SKM-1 (cell line): Measurements from ENCODE around the gene PAFAH2.
A peak's percentile ranks its signal among the peaks of the same experiment; 100 is the strongest.

ENCODE experiments used
- DNase-seq: peaks from one replicate; lab custom pipeline; 2025; ENCODE audit not compliant: unreplicated experiment; lab: John Stamatoyannopoulos, UW

PAFAH2 gene

DNA sequence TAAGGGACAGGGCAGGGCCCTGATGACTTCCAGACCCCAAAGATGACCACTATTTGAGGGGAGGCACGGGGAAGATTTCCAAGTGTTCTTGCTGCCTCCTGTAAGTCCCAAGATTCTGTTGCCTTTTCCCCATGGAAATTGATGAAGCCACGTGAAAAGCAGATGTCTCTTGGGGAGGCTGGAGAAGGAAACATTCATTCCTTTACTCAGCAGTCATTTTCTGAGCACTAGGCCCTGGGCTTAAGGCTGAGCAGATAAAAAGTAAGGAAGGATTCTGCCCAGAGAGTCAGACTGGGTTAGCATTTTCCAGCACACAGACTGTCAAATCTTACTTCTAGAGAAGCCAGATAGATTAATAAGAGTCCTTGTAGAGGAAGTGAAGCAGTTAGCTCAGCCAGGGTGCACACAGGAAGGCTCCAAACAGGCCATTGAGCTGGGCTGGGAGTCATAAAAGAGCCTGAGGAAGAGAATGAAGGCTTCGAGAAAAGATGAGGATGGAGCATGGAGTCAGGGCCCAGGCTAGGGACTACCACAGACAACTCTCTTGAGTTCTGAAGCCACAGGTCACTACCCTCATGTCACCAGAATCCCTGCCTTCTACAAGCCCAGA lies 33.9 kb upstream of the PAFAH2 start:
- no peak for DNase-seq

DNA sequence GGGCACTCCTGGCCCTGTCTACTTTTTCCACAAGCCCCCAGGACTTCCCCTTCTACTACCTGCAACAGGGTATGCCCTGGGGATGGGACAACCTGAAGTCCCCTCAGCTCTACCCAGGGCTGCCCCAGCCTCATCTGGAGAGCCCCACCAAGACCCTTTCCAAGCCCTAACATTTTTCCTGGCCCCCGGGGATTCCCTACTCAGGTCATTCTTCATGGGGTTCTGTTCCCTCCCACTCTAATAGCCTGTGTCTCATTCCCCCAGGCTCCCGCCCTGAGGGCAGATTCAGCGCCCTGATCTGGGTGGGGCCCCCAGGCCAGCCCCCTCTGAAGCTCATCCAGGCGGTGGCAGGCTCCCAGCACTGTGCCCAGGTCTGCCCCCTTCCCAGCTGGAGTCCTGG lies 33.3 kb upstream of the PAFAH2 start:
- DNase-seq = no peak

DNA sequence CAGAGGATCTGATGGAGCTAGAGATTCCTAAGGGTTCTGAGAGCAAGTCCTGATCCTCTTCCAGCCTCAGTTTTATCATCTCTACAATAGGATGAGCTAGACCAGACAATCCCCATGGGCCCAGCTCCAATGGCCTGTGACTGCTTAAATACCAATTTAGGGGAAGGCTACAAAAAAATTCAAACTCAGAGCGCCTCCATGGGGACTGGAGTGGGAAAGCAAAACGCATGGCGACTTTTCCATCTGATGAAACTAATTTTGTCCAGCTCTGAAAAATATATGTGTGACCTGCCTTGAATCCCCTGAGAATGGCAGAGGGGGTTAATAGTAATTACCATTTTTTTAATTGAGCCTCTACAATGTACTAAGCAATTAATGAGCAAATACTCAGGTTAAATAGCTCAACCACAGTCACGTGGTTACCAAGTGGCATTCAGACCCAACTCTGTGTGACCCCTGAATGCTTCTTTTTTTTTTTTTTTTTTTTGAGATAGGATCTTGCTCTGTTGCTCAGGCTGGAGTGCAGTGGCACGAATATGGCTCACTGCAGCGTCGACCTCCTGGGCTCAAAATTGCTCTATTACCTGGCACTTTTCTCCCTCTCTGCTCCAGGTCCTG lies 32.1 kb upstream of the PAFAH2 start:
- no peak for DNase-seq

DNA sequence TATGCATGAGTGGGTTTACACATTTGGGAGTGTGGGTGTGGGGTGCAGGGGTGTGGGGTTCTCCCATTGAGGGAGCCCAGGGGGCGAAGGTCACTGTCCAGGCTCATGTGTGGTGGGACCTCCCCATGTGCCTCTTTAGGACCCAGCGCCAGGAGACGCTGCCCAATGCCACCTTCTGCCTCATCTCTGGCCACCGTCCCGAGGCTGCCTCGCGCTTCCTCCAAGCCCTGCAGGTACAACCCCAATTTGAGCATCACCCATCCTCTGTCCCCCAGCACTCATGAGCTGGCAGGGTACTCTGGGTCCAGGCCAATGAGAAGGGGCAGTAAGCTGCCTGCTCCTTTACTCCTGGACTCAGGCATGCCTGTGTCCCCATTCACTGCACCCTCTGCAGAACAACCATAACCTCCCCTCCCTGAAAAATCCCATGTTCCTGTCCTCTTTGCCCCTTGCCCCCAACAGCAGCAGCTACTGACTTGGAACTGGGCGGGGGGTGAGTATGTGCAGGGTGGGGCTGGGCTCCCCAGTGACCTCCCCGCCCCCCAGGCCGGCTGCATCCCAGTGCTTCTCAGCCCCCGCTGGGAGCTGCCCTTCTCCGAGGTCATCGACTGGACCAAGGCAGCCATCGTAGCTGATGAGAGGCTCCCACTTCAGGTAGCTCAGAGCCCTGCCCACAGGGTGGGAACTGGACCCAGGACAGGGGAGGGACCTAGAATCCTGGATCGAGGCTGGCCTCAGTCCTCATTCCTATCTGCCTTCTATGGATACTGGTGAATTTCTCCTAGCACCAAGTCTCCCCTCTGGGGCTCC lies 31.4 kb upstream of the PAFAH2 start:
- no peak for DNase-seq

DNA sequence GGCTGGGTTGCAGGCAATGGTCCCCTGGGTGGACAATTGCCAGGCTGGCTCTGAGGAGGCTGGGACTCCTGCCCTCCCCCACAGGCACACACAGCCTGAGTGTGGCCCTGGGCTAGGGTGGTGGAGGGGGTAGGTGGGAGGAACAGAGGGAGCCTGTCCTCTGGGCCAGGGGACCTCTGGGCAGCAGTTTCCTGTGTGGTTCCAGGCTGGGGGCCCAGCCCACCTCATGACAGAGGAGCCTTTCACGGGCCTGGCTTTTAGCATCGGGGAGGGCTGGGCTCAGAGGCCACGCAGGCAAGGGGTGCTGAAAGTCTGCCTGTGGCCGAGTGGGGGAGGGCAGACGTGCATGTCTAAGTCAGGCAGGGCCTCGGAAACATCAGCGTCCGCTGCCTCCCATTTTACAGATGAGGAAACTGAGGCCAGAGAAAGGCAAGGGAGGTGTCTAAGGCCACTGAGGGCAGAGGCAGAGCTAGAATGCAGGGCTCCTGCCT lies 30.7 kb upstream of the PAFAH2 start:
- no peak for DNase-seq

DNA sequence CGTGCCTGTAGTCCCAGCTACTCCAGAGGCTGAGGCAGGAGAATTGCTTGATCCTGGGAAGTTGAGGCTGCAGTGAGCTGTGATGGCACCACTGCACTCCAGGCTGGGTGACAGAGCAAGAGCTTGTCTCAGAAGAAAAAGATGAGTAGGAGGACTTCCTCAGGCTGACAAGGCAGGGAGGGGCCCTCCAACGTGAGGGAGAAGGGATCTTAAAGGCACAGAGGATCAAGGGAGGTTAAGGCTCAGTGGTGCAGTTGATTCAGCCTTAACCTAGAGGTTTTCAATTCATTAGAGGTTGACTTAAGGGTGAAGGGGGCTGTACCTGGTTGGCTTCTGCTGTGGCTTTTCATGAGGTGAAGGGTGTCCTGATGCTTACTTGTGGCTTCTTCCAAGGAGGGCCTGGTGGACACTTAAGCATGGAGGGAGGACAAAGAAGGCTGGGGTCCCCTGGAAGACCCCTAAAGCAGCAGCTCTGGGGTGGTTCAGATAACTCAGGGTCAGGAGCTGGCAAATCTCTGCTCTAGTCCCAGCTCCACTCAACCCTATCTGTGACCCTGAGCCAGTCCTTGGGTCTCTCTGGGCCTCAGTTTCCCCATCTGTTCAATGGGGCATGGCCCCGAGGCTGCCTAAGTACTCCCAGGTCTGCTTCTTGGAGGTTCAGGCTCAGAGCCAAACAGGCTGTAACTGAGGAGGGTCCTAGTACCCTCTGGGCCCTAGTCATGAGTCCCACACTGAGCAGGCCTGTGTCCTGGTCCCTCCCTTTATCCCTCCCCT lies 30.0 kb upstream of the PAFAH2 start:
- no peak for DNase-seq

DNA sequence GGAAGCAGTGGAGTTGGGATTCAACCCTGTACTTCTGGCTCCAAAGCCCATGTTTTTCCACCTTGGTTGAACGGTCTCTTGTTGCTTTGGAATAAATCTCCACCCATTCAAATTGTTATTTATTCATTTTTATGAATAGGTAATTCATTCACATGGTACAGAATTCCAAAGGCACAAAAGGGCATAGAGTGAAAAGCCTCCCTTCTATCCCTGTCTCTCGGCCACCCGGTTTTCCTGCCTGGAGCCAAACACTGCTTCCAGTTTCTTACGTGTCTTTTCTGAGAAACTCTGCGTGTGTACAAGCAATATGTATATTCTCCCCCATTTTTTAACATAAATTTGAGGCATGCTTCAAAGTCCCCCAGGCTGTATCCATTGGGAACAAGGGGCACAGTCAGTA lies 27.7 kb upstream of the PAFAH2 start:
- DNase-seq = no peak

DNA sequence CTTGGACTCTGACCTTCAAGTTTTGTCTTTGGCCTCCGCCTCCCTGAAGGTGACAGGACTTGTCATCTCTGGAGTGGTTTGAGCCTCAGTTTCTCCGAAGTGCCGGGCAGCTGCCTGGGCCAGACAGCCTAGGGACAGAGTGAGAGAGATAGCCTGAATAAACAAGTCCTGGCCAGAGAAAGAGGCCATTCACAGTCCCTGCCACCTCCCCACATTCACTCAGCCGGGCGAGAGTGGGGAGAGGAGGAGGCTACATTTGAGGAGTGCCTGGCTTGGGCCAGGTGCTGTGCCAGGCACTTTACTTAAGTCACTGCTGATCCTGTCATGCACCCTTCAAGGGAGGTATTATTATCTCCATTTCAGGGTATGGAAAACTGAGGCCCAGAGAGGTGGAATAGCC lies 27.2 kb upstream of the PAFAH2 start:
- no peak for DNase-seq

DNA sequence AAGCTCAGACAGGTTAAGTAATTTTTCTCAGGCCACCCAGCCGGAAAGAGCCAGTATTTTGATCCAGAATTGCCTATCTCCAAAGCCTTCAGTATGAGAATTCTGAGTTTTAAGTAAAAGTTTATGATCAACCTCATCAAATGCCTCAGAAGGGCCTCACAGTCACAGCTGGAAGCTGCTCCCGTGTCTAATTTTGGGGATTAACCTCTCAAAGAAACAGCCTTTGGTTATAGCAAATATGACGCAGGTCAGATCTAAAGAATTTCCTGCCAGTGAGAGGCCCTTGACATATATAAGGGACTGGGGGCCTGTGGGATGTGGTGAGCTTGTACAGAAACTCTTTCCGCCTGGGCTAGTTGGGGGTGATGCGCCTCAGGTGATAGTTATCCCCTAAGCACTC lies 26.0 kb upstream of the PAFAH2 start:
- DNase-seq = no peak

DNA sequence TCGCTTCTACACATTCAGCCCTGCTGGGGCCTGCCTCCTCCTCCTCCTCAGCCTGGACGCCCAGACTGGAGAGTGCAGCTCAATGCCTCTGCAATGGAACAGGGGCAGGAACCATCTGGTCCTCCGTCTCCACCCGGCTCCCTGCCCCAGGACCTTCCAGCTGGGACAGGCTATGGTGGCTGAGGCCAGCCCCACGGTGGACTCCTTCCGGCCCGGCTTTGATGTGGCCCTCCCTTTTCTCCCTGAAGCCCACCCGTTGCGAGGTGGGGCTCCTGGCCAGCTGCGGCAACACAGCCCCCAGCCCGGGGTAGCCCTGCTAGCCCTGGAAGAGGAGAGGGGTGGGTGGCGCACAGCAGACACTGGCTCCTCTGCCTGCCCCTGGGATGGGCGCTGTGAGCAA lies 25.1 kb upstream of the PAFAH2 start:
- DNase-seq = no peak

DNA sequence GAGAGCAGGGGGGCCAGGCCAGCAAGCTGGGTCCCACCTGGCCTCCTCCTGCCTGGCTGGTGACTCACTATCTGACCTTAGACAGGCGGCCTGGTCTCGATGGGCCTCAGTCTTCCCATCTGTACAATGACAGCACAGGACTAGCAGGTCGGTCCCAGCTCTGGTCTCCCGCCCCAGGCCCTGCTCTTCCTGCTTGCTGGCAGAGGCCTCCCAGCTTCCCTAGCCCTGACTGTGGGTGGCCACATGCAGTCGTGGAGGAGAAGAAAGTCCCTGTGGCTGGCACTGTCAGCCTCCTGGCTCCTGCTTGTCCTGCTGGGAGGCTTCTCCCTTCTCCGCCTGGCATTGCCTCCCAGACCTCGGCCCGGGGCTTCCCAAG lies 24.5 kb upstream of the PAFAH2 start:
- no peak for DNase-seq

DNA sequence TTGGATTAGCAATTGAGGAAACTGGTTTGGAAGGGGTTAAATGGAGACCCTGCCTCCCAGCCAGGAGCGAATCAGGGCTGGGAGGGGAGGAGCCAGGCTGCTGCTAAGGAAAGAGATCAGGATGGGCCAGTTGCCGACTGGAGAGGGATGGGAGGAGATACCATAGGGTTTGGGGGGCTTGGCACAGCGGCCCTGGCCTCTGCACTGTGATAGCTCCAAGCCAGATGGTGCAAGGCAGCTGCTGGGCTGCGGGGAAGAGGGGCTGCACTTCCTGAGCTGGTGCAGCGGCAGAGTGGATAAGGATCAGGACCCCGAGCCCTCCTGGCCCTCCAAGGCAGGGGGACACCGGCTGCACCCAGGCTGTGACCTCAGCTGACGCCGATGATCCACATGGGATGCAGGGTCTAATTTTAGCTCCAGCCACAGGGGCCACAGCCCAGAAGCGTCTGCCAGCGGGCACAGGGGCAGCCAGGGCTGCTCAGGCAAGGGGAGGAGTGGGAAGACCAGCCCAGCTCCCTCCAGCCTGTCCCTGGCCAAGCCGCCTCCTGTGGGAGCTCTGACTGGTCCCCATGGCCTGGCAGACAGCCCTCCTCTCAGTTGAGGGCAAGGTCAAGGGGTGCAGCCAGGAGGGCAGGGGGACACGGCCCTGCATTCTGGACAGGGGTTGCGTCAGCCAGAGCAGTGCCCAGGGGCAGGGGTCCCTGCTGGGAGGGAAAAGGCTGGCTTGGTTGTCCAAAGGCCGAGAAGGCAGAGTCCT lies 24.0 kb upstream of the PAFAH2 start, which contains the start of gene EXTL1:
Gene EXTL1 (plus strand): TSS at position 129 of the 757 bp plus-strand sequence. CDS start 872 bp downstream, outside the sequence.
- DNase-seq = no peak

DNA sequence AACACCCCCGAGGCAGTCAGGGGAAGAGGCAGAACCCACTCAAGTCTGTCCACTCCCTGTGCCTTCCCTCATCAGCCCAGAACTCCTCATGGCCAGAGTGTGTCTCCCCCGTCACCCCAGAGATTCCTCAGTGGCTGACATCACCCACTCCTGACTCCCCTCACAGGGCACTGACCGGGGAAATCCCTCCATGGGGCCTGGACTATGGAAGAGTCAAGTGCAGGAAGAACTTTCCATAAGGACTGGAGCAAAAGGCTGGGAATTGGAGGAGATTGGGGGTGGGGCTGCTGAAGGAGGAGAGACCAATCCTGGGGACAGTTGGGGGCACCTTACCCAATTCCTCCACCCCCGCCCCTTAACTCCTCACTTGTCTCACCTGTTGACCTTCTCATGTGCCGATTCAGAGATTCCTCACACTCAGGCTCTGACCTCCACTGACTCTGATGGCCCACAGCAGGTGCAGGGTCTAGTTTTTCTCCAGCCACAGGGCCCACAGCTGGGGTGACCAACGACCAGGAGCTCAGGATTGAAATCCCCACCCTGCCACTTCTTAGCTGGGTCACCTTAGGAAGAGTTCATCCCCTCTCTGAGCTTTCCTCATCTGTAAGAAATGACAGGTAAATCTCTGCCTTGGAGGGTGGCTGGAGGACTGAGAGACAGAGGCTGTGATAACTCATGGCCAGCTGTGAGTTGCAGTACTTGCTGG lies 23.2 kb upstream of the PAFAH2 start:
- no peak for DNase-seq

DNA sequence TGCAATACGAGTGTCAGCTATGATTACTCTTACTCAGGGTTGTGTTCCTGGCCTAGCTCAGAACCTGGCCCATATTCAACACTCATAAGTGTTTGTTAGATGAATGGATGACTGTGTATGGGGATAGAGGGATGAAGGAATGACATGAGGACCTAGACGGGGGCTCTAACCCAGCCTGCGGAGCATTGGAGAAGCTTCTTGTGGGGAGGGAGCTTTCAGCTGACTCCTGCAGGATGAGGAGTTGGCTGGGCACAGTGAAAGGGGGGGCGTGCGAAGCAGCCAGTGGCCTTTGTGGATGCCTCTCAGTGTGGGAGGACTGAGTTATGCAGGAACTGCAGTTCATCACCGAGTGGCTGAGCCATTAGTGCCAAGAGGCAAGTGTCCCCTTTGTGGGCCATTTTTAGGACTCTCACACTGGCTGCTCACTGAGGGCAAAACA lies 22.5 kb upstream of the PAFAH2 start:
- no peak for DNase-seq

DNA sequence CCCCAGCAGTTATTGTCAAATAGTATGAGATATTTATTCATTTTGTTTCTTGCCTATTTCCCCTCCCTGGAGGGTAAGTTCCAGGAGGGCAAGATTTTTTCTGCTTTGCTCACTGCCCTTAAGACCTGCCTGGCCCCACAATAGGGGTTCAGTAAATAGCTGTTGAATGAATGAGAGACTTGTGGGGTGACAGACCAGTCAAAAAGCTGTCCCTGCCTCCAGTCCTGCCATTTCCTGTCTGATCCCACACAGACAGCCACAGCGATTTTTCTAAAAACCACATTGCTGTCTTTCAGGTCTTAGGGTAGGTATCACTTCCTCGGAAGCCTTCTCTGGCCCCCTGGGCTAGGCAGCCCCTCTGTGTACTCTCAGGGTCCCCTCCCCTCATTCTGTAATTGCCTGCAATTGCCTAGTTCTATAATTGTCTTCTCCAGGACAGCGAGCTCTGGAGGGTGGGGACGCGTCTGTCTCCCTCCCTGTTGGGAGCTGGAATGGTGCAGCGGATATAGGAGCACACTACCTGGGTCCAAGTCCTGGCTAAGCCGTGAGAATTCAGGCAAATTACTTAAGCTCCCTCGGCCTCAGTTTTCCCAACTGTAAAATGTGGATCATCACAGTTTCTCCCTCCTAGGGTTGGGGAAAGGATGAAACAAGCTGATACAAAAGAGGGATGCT lies 21.9 kb upstream of the PAFAH2 start:
- no peak for DNase-seq

DNA sequence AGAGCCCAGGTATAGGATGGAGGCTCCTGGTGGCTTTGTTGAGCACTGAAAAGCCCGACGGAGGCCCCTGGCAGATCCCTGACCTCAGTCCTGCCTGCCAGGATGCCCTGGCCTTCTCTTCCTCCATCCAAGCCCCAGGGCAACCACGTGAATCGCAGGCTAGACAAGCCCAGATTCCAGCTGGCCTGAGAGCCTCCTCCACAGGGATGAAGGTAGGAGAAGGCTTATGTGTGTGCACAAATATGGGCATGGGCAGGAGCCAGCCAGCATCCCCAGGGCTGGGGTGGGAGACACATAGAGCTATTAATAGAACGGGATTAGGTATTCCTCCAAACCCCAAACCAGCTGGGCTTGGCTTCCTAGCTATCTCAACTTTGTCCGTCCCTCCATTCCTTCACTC lies 19.7 kb upstream of the PAFAH2 start:
- DNase-seq = no peak

DNA sequence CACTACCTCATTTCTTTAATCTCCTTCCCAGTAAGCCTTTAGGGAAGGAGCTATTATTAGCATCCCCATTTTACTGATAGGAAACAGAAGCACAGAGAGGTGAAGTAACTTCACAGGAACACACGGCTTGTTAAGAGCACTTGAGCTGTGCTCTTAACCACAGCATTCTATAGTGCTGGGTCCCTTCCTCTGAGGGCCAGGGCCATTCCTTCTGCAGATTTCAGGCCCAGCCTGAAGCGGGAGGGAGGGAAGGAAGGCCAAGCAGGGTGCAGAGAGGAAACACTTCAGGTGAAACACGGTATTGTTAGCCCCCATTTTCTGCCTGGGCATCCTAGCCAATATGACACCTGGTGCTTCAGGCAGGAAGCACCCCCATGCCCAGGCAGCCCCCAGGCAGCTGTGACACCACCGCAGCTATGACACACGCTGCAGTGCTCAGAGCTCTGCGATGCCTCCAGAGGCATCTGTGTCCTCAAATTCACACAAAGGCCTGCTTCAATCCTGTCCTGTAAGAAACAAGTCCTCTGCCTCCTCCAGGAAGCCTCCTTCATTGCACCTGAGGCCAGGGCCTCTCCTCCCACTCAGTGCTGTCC lies 19.2 kb upstream of the PAFAH2 start:
- peak; percentile 50 for DNase-seq

DNA sequence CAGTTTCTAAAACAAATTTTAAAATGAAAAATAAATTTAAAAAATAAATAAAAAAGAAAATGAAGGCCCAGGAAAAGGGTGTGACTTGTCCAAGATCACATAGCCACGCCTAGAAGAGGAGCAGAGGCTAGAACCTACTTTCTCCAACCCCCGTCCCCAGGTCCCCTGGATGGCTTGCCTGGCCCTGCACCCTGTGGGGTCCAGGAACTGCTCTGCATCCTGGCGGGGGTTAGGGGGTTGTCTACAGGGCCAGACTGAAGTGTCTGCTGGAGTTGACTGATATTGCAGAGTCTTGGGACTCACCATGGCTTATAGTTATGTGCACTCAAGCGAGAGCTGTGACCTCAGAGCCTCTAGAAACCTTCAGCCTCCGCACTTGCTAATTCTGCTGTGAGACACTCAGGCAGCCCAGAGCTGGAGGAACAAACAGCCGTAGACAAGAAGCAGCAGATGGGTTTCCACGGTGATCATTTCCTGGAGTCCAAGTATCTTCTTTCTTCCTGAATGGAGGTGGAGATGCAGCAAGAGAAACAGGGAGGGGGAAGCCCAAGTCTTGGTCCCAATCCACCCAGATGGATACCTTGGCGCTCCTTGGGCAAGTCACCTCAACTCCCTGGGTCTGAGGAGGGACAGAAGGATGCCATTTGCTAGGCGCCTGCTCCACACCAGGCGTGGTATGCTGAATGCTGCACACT lies 18.5 kb upstream of the PAFAH2 start:
- DNase-seq = peak; percentile 59
